H1 (cell line): ENCODE measurements around the gene DDX47. TPM values are rescaled to one million over a fixed set of nuclear protein-coding genes. Genes with fewer than 3 reads are reported as not detected.

Source experiments
- CTCF ChIP-seq, 3 experiments: IDR thresholded peaks; 1 replicate in 2 of 3; 2 replicates in 1 of 3; pipeline versions ENCODE4 v1.5.1 to v1.6.1; 2011; ENCODE audit warnings: low read length in 3 of 3, mild to moderate bottlenecking in 3 of 3, inconsistent platforms in 2 of 3, low read depth in 1 of 3, moderate library complexity in 1 of 3; ENCODE audit not compliant: insufficient read depth in 1 of 3; ENCODE audit errors: control extremely low read depth in 1 of 3
- JUND ChIP-seq: IDR thresholded peaks from 2 replicates; pipeline ENCODE4 v1.6.1; 2011; ENCODE audit warnings: mild to moderate bottlenecking, improper control_type of control experiment, low read length
- PHF8 ChIP-seq: fragments of 200-600 bp; sonication (generic); conservative IDR thresholded peaks from 2 replicates; pipeline ENCODE4 v1.7.1; 2012; ENCODE audit warnings: low read depth, mild to moderate bottlenecking, inconsistent platforms, low read length, moderate library complexity
- polyA plus RNA-seq, 7 experiments: library from polyadenylated mRNA; depleted of rRNA in 3 of 7; stranded (reverse) in 5 of 7; unstranded in 2 of 7; fragments of >200 nt in 5 of 7; fragments of 200-250 nt in 2 of 7; gene quantifications; 1 replicate in 5 of 7; 2 replicates in 1 of 7; 4 replicates in 1 of 7; pipeline versions ENCODE4 v1.2.1 to v1.2.3, GENCODE V29; 2011 to 2013; ENCODE audit warnings: missing spikeins in 2 of 7, mixed read lengths in 2 of 7
- total RNA-seq: library from RNA; stranded (reverse); fragmentation: NEBNext Ultra II Directional; extraction: Animal tissue kit (Norgen Biotek cat#: 25700); gene quantifications from 2 replicates; pipeline ENCODE4 v1.2.1, GENCODE V29; 2021

DDX47 gene
- total and polyA plus RNA-seq, 2 of the 8 experiments (the other 6 are each of a cell fraction or from before 2014, with no cell fraction given) = 54.4 to 74.2 TPM

DNA sequence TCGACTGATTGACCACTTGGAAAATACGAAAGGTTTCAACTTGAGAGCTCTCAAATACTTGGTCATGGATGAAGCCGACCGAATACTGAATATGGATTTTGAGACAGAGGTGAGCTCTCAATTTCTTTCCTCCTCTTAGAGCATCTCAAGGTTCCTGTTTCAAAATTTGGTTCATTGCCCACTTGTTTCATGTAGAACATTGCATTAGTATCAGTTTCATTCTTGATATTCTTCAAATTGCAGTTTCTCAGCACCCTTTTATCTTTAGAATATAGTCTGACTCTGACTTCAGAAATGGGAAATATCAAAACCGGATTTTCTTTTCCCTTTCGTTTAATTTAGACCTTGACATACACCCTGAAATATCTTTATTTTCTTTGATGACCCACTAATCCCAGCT, 8.8 kb downstream of the DDX47 start (continued):
- TF ChIP-seq CTCF (IDR thresholded peaks at IDR 0.05; ENCODE audit: control extremely low read depth in 1 of 3, insufficient read depth in 1 of 3, low read depth in 1 of 3, low read length in 3 of 3) (no peak), PHF8 (no peak), JUND (no peak)
- TF ChIP-seq, all 59 proteins: peak for 0
